HEK293 (cell line): ENCODE data around the gene UPF2.
A peak's percentile ranks its signal among the peaks of the same experiment; 100 is the strongest.

Experiments
- HIC1 ChIP-seq: fragments of 450-650 bp; formaldehyde crosslinking; IDR thresholded peaks from 2 replicates; pipeline ENCODE4 v1.5.1; 2016; ENCODE audit warnings: missing biosample characterization, missing genetic modification characterization
- HOXA7 ChIP-seq: sonication (generic); formaldehyde crosslinking; IDR thresholded peaks from 2 replicates; pipeline ENCODE4 v1.8.1; 2022; ENCODE audit warnings: missing genetic modification reagents, borderline replicate concordance
- KLF9 ChIP-seq: fragments of 450-650 bp; formaldehyde crosslinking; IDR thresholded peaks from 2 replicates; pipeline ENCODE4 v1.5.1; 2016; ENCODE audit warnings: missing biosample characterization, missing genetic modification characterization, low read depth
- PATZ1 ChIP-seq: fragments of 450-650 bp; formaldehyde crosslinking; IDR thresholded peaks from 2 replicates; pipeline ENCODE4 v1.5.1; 2016; ENCODE audit warnings: missing biosample characterization, missing genetic modification characterization
- RBAK ChIP-seq: fragments of 450-650 bp; formaldehyde crosslinking; IDR thresholded peaks from 2 replicates; pipeline ENCODE4 v1.5.1; 2016; ENCODE audit warnings: missing biosample characterization, missing genetic modification characterization
- SP2 ChIP-seq: fragments of 450-650 bp; formaldehyde crosslinking; IDR thresholded peaks from 2 replicates; pipeline ENCODE4 v1.5.1; 2016; ENCODE audit warnings: missing biosample characterization, missing genetic modification characterization
- ZBTB11 ChIP-seq: fragments of 450-650 bp; formaldehyde crosslinking; conservative IDR thresholded peaks from 2 replicates; pipeline ENCODE4 v1.5.1; 2016; ENCODE audit warnings: low read depth, missing biosample characterization, missing genetic modification characterization
- ZBTB26 ChIP-seq: fragments of 450-650 bp; formaldehyde crosslinking; optimal IDR thresholded peaks from 2 replicates; pipeline ENCODE3; 2016; ENCODE audit warnings: missing biosample characterization, mild to moderate bottlenecking, missing genetic modification characterization
- ZBTB44 ChIP-seq: fragments of 450-650 bp; IDR thresholded peaks from 2 replicates; pipeline ENCODE4 v1.5.1; 2018; ENCODE audit warnings: missing biosample characterization, mild to moderate bottlenecking, missing genetic modification characterization
- ZBTB49 ChIP-seq: fragments of 450-650 bp; formaldehyde crosslinking; IDR thresholded peaks from 2 replicates; pipeline ENCODE4 v1.5.1; 2016; ENCODE audit warnings: missing biosample characterization, missing genetic modification characterization, low read depth
- ZNF2 ChIP-seq: fragments of 450-650 bp; formaldehyde crosslinking; IDR thresholded peaks from 2 replicates; pipeline ENCODE4 v1.5.1; 2016; ENCODE audit warnings: missing biosample characterization, missing genetic modification characterization
- ZNF202 ChIP-seq: fragments of 450-650 bp; formaldehyde crosslinking; IDR thresholded peaks from 2 replicates; pipeline ENCODE4 v1.5.1; 2016; ENCODE audit warnings: missing biosample characterization, missing genetic modification characterization, borderline replicate concordance
- ZNF211 ChIP-seq: fragments of 450-650 bp; formaldehyde crosslinking; IDR thresholded peaks from 2 replicates; pipeline ENCODE4 v1.5.1; 2016; ENCODE audit warnings: low read depth, missing biosample characterization, missing genetic modification characterization
- ZNF324 ChIP-seq: fragments of 450-650 bp; formaldehyde crosslinking; IDR thresholded peaks from 2 replicates; pipeline ENCODE4 v1.5.1; 2016; ENCODE audit warnings: missing biosample characterization, missing genetic modification characterization
- ZNF394 ChIP-seq: fragments of 450-650 bp; formaldehyde crosslinking; IDR thresholded peaks from 2 replicates; pipeline ENCODE4 v1.5.1; 2016; ENCODE audit warnings: missing biosample characterization, missing genetic modification characterization, mild to moderate bottlenecking, moderate library complexity, borderline replicate concordance
- ZNF544 ChIP-seq: fragments of 450-650 bp; formaldehyde crosslinking; IDR thresholded peaks from 2 replicates; pipeline ENCODE4 v1.5.0; 2017; ENCODE audit warnings: missing biosample characterization, missing genetic modification characterization
- ZNF624 ChIP-seq: fragments of 450-650 bp; formaldehyde crosslinking; IDR thresholded peaks from 2 replicates; pipeline ENCODE4 v1.5.1; 2017; ENCODE audit warnings: missing biosample characterization, missing genetic modification characterization
- ZNF629 ChIP-seq: fragments of 450-650 bp; formaldehyde crosslinking; IDR thresholded peaks from 2 replicates; pipeline ENCODE4 v1.5.1; 2017; ENCODE audit warnings: missing biosample characterization, missing genetic modification characterization
- ZNF639 ChIP-seq: fragments of 450-650 bp; formaldehyde crosslinking; IDR thresholded peaks from 2 replicates; pipeline ENCODE4 v1.5.1; 2016; ENCODE audit warnings: missing biosample characterization, missing genetic modification characterization
- ZNF658 ChIP-seq: fragments of 450-650 bp; formaldehyde crosslinking; IDR thresholded peaks from 2 replicates; pipeline ENCODE4; 2016; ENCODE audit warnings: missing biosample characterization, missing genetic modification characterization
- ZNF76 ChIP-seq: fragments of 450-650 bp; formaldehyde crosslinking; IDR thresholded peaks from 2 replicates; pipeline ENCODE4; 2016; ENCODE audit warnings: low read depth, missing biosample characterization, missing genetic modification characterization, borderline replicate concordance
- ZSCAN5A ChIP-seq: fragments of 450-650 bp; formaldehyde crosslinking; IDR thresholded peaks from 2 replicates; pipeline ENCODE4 v1.5.1; 2016; ENCODE audit warnings: missing biosample characterization, missing genetic modification characterization

The UPF2 gene

GRCh38 chr10:12068449-12069269 lies 26.1 kb upstream of the UPF2 start, which contains the start of gene DHTKD1 (continued):
- TF ChIP-seq ZNF211 (tag by site-specific recombination) (no peak), RBAK (no peak), ZNF629 (tag by site-specific recombination) (peak; percentile 74; the same call in 1 of the 2 replicates), HOXA7 (CRISPR knock-in tag) (no peak), SP2 (peak; percentile 100), KLF9 (peak; percentile 64; the same call in 1 of the 2 replicates), ZNF394 (no peak), ZNF658 (no peak), PATZ1 (tag by site-specific recombination) (peak; percentile 58), ZSCAN5A (tag by site-specific recombination) (no peak), ZNF639 (tag by site-specific recombination) (0 out of 2 replicates have a peak, but pooled peaks have one; percentile 12), ZNF202 (no peak), ZNF324 (tag by site-specific recombination) (no peak), ZNF2 (0 out of 2 replicates have a peak, but pooled peaks have one; percentile 15), ZNF624 (tag by site-specific recombination) (no peak), HIC1 (tag by site-specific recombination) (peak; percentile 71), ZBTB44 (tag by site-specific recombination) (peak; percentile 79; the same call in 1 of the 2 replicates), ZNF544 (no peak), ZBTB26 (tag by site-specific recombination) (peak; percentile 28), ZNF76 (tag by site-specific recombination) (peak; percentile 89), ZBTB49 (tag by site-specific recombination) (no peak), ZBTB11 (peak; percentile 70)
